HEK293T (cell line): ENCODE results near the gene SKIC8.

Experiments
- BHLHE40 ChIP-seq: fragments of 450-650 bp; IDR thresholded peaks from 2 replicates; pipeline ENCODE4 v1.6.1; 2016; ENCODE audit warnings: mild to moderate bottlenecking, moderate library complexity, borderline replicate concordance
- LEF1 ChIP-seq: fragments of 450-650 bp; IDR thresholded peaks from 2 replicates; pipeline ENCODE4 v1.6.1; 2017; ENCODE audit warnings: mild to moderate bottlenecking, borderline replicate concordance
- NFRKB ChIP-seq: fragments of 450-650 bp; IDR thresholded peaks from 2 replicates; pipeline ENCODE4 v1.6.1; 2016; ENCODE audit warnings: mild to moderate bottlenecking, moderate library complexity
- SUZ12 ChIP-seq: fragments of 450-650 bp; IDR thresholded peaks from 2 replicates; pipeline ENCODE4 v1.6.1; 2016; ENCODE audit warnings: mild to moderate bottlenecking
- TARDBP ChIP-seq: fragments of 450-650 bp; IDR thresholded peaks from 2 replicates; pipeline ENCODE4 v1.6.1; 2016

DNA sequence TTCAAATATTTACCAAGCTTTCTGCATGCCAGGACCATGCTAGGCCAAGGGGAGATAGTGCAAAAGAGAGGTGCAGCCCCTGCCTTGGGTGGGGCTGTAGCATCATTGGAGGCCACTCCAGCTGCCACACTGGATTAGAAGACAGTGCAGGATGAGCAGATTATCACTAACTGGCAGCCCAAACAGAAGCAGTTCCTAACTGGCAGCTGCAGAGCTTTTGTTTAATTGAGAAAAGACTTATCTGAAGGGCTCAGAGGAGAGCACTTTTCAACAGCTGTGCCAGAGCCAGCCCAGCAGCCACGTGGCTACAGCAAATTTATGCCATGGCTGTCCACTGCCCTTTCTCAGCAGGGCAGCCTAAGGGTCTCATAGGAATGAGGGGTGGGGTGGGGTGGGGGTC, 51.5 kb downstream of the SKIC8 start:
- TF ChIP-seq NFRKB (no peak), TARDBP (no peak), SUZ12 (no peak), BHLHE40 (no peak), LEF1 (no peak)
